Adrenal gland (tissue), 5 donors: ENCODE results near the gene TM7SF3.

Experiments
- POLR2A ChIP-seq, 2 donors: fragments of 450-650 bp; IDR thresholded peaks; one replicate each; pipeline ENCODE4 v1.6.1; 2017; ENCODE audit warnings: antibody characterized with exemption in 2 of 2, mild to moderate bottlenecking in 2 of 2, moderate library complexity in 1 of 2
- TF ChIP-seq, protein P1 (sequence below), 6 experiments: fragments of 450-650 bp in 4 of 6; fragments of 200-600 bp in 2 of 6; sonication (generic) in 1 of 6; IDR thresholded peaks; 1 replicate in 5 of 6; 2 replicates in 1 of 6; pipeline versions ENCODE4 v1.5.1 to v1.8.0; 2016 to 2021; ENCODE audit warnings: antibody characterized with exemption in 6 of 6, mild to moderate bottlenecking in 2 of 6, moderate library complexity in 1 of 6
- donor health status: DM: no; HTN: no; CAD: no.

- TF ChIP-seq, protein P1, sequence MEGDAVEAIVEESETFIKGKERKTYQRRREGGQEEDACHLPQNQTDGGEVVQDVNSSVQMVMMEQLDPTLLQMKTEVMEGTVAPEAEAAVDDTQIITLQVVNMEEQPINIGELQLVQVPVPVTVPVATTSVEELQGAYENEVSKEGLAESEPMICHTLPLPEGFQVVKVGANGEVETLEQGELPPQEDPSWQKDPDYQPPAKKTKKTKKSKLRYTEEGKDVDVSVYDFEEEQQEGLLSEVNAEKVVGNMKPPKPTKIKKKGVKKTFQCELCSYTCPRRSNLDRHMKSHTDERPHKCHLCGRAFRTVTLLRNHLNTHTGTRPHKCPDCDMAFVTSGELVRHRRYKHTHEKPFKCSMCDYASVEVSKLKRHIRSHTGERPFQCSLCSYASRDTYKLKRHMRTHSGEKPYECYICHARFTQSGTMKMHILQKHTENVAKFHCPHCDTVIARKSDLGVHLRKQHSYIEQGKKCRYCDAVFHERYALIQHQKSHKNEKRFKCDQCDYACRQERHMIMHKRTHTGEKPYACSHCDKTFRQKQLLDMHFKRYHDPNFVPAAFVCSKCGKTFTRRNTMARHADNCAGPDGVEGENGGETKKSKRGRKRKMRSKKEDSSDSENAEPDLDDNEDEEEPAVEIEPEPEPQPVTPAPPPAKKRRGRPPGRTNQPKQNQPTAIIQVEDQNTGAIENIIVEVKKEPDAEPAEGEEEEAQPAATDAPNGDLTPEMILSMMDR (IDR thresholded peaks at IDR 0.05) = no peak
- no peak for TF ChIP-seq POLR2A (IDR thresholded peaks at IDR 0.05)
Observed at GRCh38 chr12:26938701-26939062, 75.5 kb downstream of the TM7SF3 start.
